ENCODE measurements around the gene CGNL1.

The CGNL1 gene

GRCh38 chr15:57463360-57463759, 87.1 kb downstream of the CGNL1 start:
- DNase-seq: no peak

- DNase-seq: no peak
These were observed 88.2 kb downstream of the CGNL1 start for GRCh38 chr15:57464480-57464879.

- DNase-seq: no peak
These were observed 92.2 kb downstream of the CGNL1 start for GRCh38 chr15:57468486-57468885.

- no peak for DNase-seq
These were observed 94.2 kb downstream of the CGNL1 start for GRCh38 chr15:57470543-57470942.

GRCh38 chr15:57472861-57473260, 96.6 kb downstream of the CGNL1 start:
- DNase-seq: no peak

- DNase-seq: no peak
These were observed 100.2 kb downstream of the CGNL1 start for GRCh38 chr15:57476533-57476975.

GRCh38 chr15:57477736-57478522, 101.6 kb downstream of the CGNL1 start:
- DNase-seq: no peak

GRCh38 chr15:57479005-57479404, 102.7 kb downstream of the CGNL1 start:
- no peak for DNase-seq

- no peak for DNase-seq
These were observed 104.9 kb downstream of the CGNL1 start for GRCh38 chr15:57481038-57481705.

GRCh38 chr15:57485869-57486268, 109.6 kb downstream of the CGNL1 start:
- DNase-seq: no peak

GRCh38 chr15:57486833-57487232, 110.5 kb downstream of the CGNL1 start:
- no peak for DNase-seq

- DNase-seq: no peak
These were observed 112.8 kb downstream of the CGNL1 start for GRCh38 chr15:57489122-57489521.

GRCh38 chr15:57493351-57493750, 117.0 kb downstream of the CGNL1 start:
- no peak for DNase-seq

GRCh38 chr15:57494581-57494980, 118.3 kb downstream of the CGNL1 start:
- DNase-seq: no peak

GRCh38 chr15:57495041-57495440, 118.7 kb downstream of the CGNL1 start:
- DNase-seq: no peak

- no peak for DNase-seq
These were observed 119.4 kb downstream of the CGNL1 start for GRCh38 chr15:57495554-57496165.

- DNase-seq: no peak
These were observed 120.3 kb downstream of the CGNL1 start for GRCh38 chr15:57496594-57496945.

- no peak for DNase-seq
These were observed 120.9 kb downstream of the CGNL1 start for GRCh38 chr15:57496946-57497869.

- no peak for DNase-seq
These were observed 124.0 kb downstream of the CGNL1 start for GRCh38 chr15:57500256-57500655.

GRCh38 chr15:57500979-57501576, 124.8 kb downstream of the CGNL1 start:
- DNase-seq: no peak

GRCh38 chr15:57502116-57502515, 125.8 kb downstream of the CGNL1 start:
- no peak for DNase-seq

- no peak for DNase-seq
These were observed 126.9 kb downstream of the CGNL1 start for GRCh38 chr15:57503051-57503702.

All from stimulated activated CD4-positive, alpha-beta T cell treated with anti-CD3 and anti-CD28 coated beads, Interleukin-4, amount 100 ng/mL, for 4 hours (primary cell).